Lower lobe of right lung (tissue), 2 donors: Measurements from ENCODE around the gene REXO1. TPM values are rescaled to one million over a fixed set of nuclear protein-coding genes. Genes with fewer than 3 reads are reported as not detected.

Source experiments
- ATAC-seq, 2 donors: fragments of 200-7000 bp; cut with Tn5 transposase; one replicate each; pipeline ENCODE4 v1.9.1; 2020 to 2022; ENCODE audit warnings: mild to moderate bottlenecking in 2 of 2, moderate library complexity in 2 of 2
- DNase-seq: peaks from one replicate; pipeline ENCODE4 v3.0.0-alpha.2; 2020
- H3K27ac ChIP-seq: fragments of 200-600 bp; one replicate; pipeline ENCODE4 v1.8.0; 2022
- H3K27me3 ChIP-seq: fragments of 200-600 bp; one replicate; pipeline ENCODE4 v1.8.0; 2022; ENCODE audit warnings: low read depth
- H3K36me3 ChIP-seq: fragments of 200-600 bp; one replicate; pipeline ENCODE4 v1.8.0; 2022; ENCODE audit warnings: mild to moderate bottlenecking
- H3K4me1 ChIP-seq: fragments of 200-600 bp; one replicate; pipeline ENCODE4 v1.8.0; 2022
- H3K4me3 ChIP-seq: fragments of 200-600 bp; one replicate; pipeline ENCODE4 v1.8.0; 2022; ENCODE audit warnings: mild to moderate bottlenecking
- H3K9me3 ChIP-seq: fragments of 200-600 bp; one replicate; pipeline ENCODE4 v1.8.0; 2022
- CTCF ChIP-seq: fragments of 200-600 bp; IDR thresholded peaks from one replicate; pipeline ENCODE4 v1.8.0; 2022; ENCODE audit warnings: antibody characterized with exemption, mild to moderate bottlenecking
- intact Hi-C: fragments of 100-400 bp; cut with DNase I; formaldehyde crosslinking; loops from one replicate; pipeline ENCODE4 v1.11.0; 2022
- total RNA-seq: library from RNA; stranded (reverse); fragmentation: NEBNext Ultra II Directional; extraction: Animal tissue kit (Norgen Biotek cat#: 25700); gene quantifications from one replicate; pipeline ENCODE4 v1.2.1, GENCODE V29; 2021
- donor health status: DM: no; HTN: yes; CAD: no; lungs with severe emphysema.

Gene REXO1
- total RNA-seq, 1 donor from 2014 or later, result 29.1 TPM

GRCh38 chr19:1850809-1851653 lies 2.7 kb upstream of the REXO1 start:
- intact Hi-C loops, result no loop called here
- DNase-seq, result no peak
- Histone ChIP-seq H3K27me3 (no peaks in the 10 kb centered on the region), H3K4me3 (no peak overlapping the region), H3K27ac (no peak overlapping the region), H3K9me3 (no peaks in the 10 kb centered on the region), H3K36me3 (no peaks in the 10 kb centered on the region), H3K4me1 (peaks cover 57% of the 10 kb centered on the region)
- no peak for ATAC-seq
- TF ChIP-seq CTCF, result no peak

GRCh38 chr19:1849886-1850398 lies 1.7 kb upstream of the REXO1 start:
- Histone ChIP-seq H3K4me1 (peaks cover 57% of the 10 kb centered on the region), H3K4me3 (no peak overlapping the region), H3K27ac (no peak overlapping the region), H3K27me3 (no peaks in the 10 kb centered on the region), H3K36me3 (peaks cover 4% of the 10 kb centered on the region), H3K9me3 (no peaks in the 10 kb centered on the region)
- DNase-seq, result no peak
- TF ChIP-seq CTCF, result no peak
- no peak for ATAC-seq
- intact Hi-C loops, result no loop called here

DNA sequence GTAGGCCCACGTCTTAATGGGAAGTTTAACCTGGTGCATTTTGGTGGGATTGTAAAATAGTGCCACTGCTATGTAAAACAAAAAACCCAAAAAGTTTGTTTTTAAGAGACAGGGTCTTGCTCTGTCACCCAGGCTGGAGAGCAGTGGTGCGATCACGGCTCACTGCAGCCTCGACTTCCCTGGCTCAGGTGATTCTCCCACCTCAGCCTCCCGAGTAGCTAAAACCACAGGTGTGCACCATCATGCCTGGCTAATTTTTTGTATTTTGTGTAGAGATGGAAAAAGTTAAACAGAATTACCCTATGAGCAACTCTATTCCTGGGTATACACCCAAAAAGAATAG lies 820 bp upstream of the REXO1 start:
- Histone ChIP-seq H3K27me3 (no peaks in the 10 kb centered on the region), H3K9me3 (no peaks in the 10 kb centered on the region), H3K36me3 (peaks cover 7% of the 10 kb centered on the region), H3K27ac (peak overlapping the region; percentile 99), H3K4me3 (no peak overlapping the region), H3K4me1 (peaks cover 57% of the 10 kb centered on the region)
- no peak for DNase-seq
- TF ChIP-seq CTCF, result no peak
- intact Hi-C loops, result no loop called here
- ATAC-seq, result no peak

- DNase-seq (no peak), ATAC-seq (peak; percentile 2 to 6)
- H3K27ac ChIP-seq, result peak overlapping the region; percentile 99
- H3K4me3 ChIP-seq, result peak overlapping the region; percentile 90
- no peaks in the 10 kb centered on the region for H3K9me3 ChIP-seq
- intact Hi-C loops, result no loop called here
- H3K4me1 ChIP-seq, result peaks cover 57% of the 10 kb centered on the region
- peaks cover 11% of the 10 kb centered on the region for H3K36me3 ChIP-seq
- no peak for TF ChIP-seq CTCF
- H3K27me3 ChIP-seq, result no peaks in the 10 kb centered on the region
Observed at GRCh38 chr19:1847684-1848398, 442 bp downstream of the REXO1 start.

DNA sequence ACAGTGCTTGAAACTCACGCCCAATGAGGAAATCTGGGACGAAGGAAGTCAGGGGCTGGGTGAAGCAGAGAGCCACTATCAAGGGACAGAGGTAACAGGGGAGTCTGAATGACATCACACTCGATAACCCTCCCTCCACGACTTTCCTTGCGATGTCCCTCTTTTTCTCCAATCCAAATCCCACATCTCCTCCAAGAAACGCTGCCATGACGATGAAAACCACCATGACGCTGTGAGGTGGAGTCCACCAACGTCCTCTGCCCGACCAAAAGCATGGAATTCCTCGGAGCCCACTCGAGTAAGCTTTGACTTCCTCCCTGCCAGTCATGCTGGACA lies 967 bp downstream of the REXO1 start:
- DNase-seq (no peak), ATAC-seq (no peak)
- H3K9me3 ChIP-seq, result no peaks in the 10 kb centered on the region
- peak overlapping the region; percentile 90 for H3K4me3 ChIP-seq
- intact Hi-C loops, result no loop called here
- no peak for TF ChIP-seq CTCF
- peak overlapping the region; percentile 99 for H3K27ac ChIP-seq
- peaks cover 11% of the 10 kb centered on the region for H3K36me3 ChIP-seq
- H3K4me1 ChIP-seq, result peaks cover 58% of the 10 kb centered on the region
- H3K27me3 ChIP-seq, result no peaks in the 10 kb centered on the region
